ENCODE results near the gene ZCCHC12. TPM values are rescaled to one million over a fixed set of nuclear protein-coding genes. Genes with fewer than 3 reads are reported as not detected.
A peak's percentile ranks its signal among the peaks of the same experiment; 100 is the strongest.

ZCCHC12 gene
- not detected in 2 replicates for total RNA-seq (2013; cell fraction: nucleolus; rRNA removed)
- total RNA-seq (2014; rRNA removed) = not detected in 2 replicates
- total RNA-seq (2014; rRNA removed; fragmentation: Illumina TruSeq; extraction: Trizol) = not detected in 2 replicates
- not detected in 2 replicates for total RNA-seq (2021)
- polyA plus RNA-seq (2011; ENCODE audit: low read depth) = not detected
- polyA plus RNA-seq (2011; rRNA removed) = 0.04 TPM in 1 of 2 replicates, not detected in the other
- not detected in 2 replicates for polyA plus RNA-seq (2011; cell fraction: cytosol; rRNA removed)
- polyA plus RNA-seq (2011; cell fraction: nucleus; rRNA removed) = not detected in 2 replicates
- not detected in 2 replicates for polyA plus RNA-seq (2012)
- polyA plus RNA-seq (2014; fragmentation: Illumina TruSeq; extraction: Trizol) = not detected in 2 replicates
- not detected for polyA plus RNA-seq (2014; fragmentation: Nextera tagmentation; extraction: Ambion mirVana)
- not detected in 2 replicates for polyA plus RNA-seq (2014; rRNA removed)
- not detected for polyA plus RNA-seq (2016; fragmentation: Nextera tagmentation; extraction: Ambion mirVana)
- not detected in 2 replicates for polyA minus RNA-seq (2011; rRNA and poly(A)+ RNA removed)
- polyA minus RNA-seq (2011; cell fraction: cytosol; rRNA and poly(A)+ RNA removed) = not detected in 2 replicates
- polyA minus RNA-seq (2011; cell fraction: nucleus; rRNA and poly(A)+ RNA removed) = not detected in 2 replicates
- Bru-seq, nascent RNA = percentile 18 among the genes with signal in this experiment
- BruChase-seq, experiment 1, labeled RNA remaining after a 6-hour chase = not detected
- BruChase-seq, experiment 2, labeled RNA remaining after a 2-hour chase = percentile 25 among the genes with signal in this experiment
- long read RNA-seq, experiment 1 = 0 reads
- long read RNA-seq, experiment 2 = 0 reads

GRCh38 chrX:118823263-118824172, at the start of gene ZCCHC12:
Gene ZCCHC12, plus strand, starts transcription at chrX:118823824. Its CDS starts 1,421 bp downstream, at chrX:118825245.
- in situ Hi-C loops (cut with MboI) = no loop called here
- Histone ChIP-seq H3K79me2 (ENCODE audit: control insufficient read depth, insufficient read depth, low read length) (no peaks in the 10 kb centered on the region), H3K9ac (ENCODE audit: control insufficient read depth, insufficient read depth, low read length) (no peak within 1 kb of the TSS), H3K9me3 (replicated peaks; ENCODE audit: control insufficient read depth, insufficient read depth, low read length) (no peaks in the 10 kb centered on the region), H3K4me1 (ENCODE audit: control insufficient read depth, insufficient read depth, low read length) (no peaks in the 10 kb centered on the region), H3K27ac (ENCODE audit: control insufficient read depth, insufficient read depth) (no peak within 1 kb of the TSS), H3K27me3 (replicated peaks in 1 of 2; ENCODE audit: control insufficient read depth in 2 of 2, insufficient read depth in 2 of 2, low read length in 1 of 2) (peaks cover 2 to 6% of the 10 kb centered on the region in 2 experiments; a peak in 2 of 4 replicates), H4K20me1 (ENCODE audit: control insufficient read depth, insufficient read depth) (no peaks in the 10 kb centered on the region), H3K4me2 (ENCODE audit: control insufficient read depth, insufficient read depth) (no peak within 1 kb of the TSS), H2AFZ (ENCODE audit: control insufficient read depth, low read depth, low read length) (no peak within 1 kb of the TSS), H3K36me3 (ENCODE audit: control insufficient read depth in 2 of 2, insufficient read depth in 2 of 2, low read length in 1 of 2) (no peaks in the 10 kb centered on the region), H3K4me3 (no peak within 1 kb of the TSS)
- BruUV-seq (replicated peaks) = no TSS peak
- ChIA-PET SMC1A (ENCODE audit: uncharacterized antibody, unreplicated experiment) (interaction anchor here (1.3 kb wide), 1 partner anchor 16 kb away, joined by 5 read pairs; no protein-coding TSS in a partner anchor), CTCF (interaction anchor here (0.6 to 0.9 kb wide), 4 partner anchors 15 to 335 kb away, joined by 3 to 4 read pairs (median 3); no protein-coding TSS in a partner anchor), RAD21 (ENCODE audit: unreplicated experiment) (no interaction called here), POLR2A (no interaction called here)
- intact Hi-C loops (cut with micrococcal nuclease; ENCODE audit: unreplicated experiment) = no loop called here
- DNase-seq (ENCODE audit: low read depth, low spot score) = no peak
- 30% methylated on average over 51 of the region's 51 CpGs for WGBS (ENCODE audit: insufficient coverage, insufficient replicate concordance, low lambda C conversion rate, missing lambda C conversion rate)
- peak; percentile 76 for ATAC-seq
- FAIRE-seq = no peak
- TF ChIP-seq HDAC2 (IDR thresholded peaks at IDR 0.05) (no peak), DPF2 (IDR thresholded peaks at IDR 0.05) (no peak), NFYB (IDR thresholded peaks at IDR 0.05; ENCODE audit: insufficient read depth, low read depth, low read length) (peak; percentile 47; the same call in 1 of the 2 replicates), CTCF (IDR thresholded peaks at IDR 0.05 in 2 of 3, conservative IDR thresholded peaks at IDR 0.05 in 1 of 3; ENCODE audit: control insufficient read depth in 2 of 3, extremely low read depth in 1 of 3, insufficient read depth in 1 of 3, low read depth in 3 of 3, low read length in 3 of 3) (no peak), SREBF2 (IDR thresholded peaks at IDR 0.05; ENCODE audit: low read length) (no peak), BRCA1 (IDR thresholded peaks at IDR 0.05; ENCODE audit: low read depth, low read length) (no peak), NR2C1 (IDR thresholded peaks at IDR 0.05) (no peak), ZBED1 (IDR thresholded peaks at IDR 0.05; ENCODE audit: borderline replicate concordance) (no peak), SUZ12 (IDR thresholded peaks at IDR 0.05; ENCODE audit: unreplicated experiment) (peak; percentile 12), TCF7 (IDR thresholded peaks at IDR 0.05; ENCODE audit: borderline replicate concordance) (no peak), RBBP5 (conservative IDR thresholded peaks at IDR 0.05) (no peak)
- TF ChIP-seq, protein P1, sequence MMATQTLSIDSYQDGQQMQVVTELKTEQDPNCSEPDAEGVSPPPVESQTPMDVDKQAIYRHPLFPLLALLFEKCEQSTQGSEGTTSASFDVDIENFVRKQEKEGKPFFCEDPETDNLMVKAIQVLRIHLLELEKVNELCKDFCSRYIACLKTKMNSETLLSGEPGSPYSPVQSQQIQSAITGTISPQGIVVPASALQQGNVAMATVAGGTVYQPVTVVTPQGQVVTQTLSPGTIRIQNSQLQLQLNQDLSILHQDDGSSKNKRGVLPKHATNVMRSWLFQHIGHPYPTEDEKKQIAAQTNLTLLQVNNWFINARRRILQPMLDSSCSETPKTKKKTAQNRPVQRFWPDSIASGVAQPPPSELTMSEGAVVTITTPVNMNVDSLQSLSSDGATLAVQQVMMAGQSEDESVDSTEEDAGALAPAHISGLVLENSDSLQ (IDR thresholded peaks at IDR 0.05) = peak; percentile 35; the same call in 1 of the 2 replicates
- TF ChIP-seq, protein P2, sequence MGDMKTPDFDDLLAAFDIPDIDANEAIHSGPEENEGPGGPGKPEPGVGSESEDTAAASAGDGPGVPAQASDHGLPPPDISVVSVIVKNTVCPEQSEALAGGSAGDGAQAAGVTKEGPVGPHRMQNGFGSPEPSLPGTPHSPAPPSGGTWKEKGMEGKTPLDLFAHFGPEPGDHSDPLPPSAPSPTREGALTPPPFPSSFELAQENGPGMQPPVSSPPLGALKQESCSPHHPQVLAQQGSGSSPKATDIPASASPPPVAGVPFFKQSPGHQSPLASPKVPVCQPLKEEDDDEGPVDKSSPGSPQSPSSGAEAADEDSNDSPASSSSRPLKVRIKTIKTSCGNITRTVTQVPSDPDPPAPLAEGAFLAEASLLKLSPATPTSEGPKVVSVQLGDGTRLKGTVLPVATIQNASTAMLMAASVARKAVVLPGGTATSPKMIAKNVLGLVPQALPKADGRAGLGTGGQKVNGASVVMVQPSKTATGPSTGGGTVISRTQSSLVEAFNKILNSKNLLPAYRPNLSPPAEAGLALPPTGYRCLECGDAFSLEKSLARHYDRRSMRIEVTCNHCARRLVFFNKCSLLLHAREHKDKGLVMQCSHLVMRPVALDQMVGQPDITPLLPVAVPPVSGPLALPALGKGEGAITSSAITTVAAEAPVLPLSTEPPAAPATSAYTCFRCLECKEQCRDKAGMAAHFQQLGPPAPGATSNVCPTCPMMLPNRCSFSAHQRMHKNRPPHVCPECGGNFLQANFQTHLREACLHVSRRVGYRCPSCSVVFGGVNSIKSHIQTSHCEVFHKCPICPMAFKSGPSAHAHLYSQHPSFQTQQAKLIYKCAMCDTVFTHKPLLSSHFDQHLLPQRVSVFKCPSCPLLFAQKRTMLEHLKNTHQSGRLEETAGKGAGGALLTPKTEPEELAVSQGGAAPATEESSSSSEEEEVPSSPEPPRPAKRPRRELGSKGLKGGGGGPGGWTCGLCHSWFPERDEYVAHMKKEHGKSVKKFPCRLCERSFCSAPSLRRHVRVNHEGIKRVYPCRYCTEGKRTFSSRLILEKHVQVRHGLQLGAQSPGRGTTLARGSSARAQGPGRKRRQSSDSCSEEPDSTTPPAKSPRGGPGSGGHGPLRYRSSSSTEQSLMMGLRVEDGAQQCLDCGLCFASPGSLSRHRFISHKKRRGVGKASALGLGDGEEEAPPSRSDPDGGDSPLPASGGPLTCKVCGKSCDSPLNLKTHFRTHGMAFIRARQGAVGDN (IDR thresholded peaks at IDR 0.05) = no peak
